Motor neuron (in vitro differentiated cells): ENCODE measurements around the gene ELOVL7. TPM values are rescaled to one million over a fixed set of nuclear protein-coding genes. Genes with fewer than 3 reads are reported as not detected.
A peak's percentile ranks its signal among the peaks of the same experiment; 100 is the strongest.
"Not testable (repeated sequence)": the region's sequence is repeated elsewhere in the genome, so short reads cannot be mapped to it uniquely, and the experiment has no call there.

ENCODE experiments used
- ATAC-seq, 8 experiments: fragments of 200-7000 bp; cut with Tn5 transposase; replicated peaks in 6 of 8; 2 replicates each; pipeline ENCODE4 v1.8.0; 2021; ENCODE audit warnings: mild to moderate bottlenecking in 8 of 8, moderate library complexity in 8 of 8
- H3K27ac ChIP-seq, 2 donors: fragments of 250-450 bp; sonication (Bioruptor Pico); 2 replicates each; pipeline ENCODE4 v1.9.0; 2021; ENCODE audit warnings: antibody characterized with exemption in 2 of 2, mild to moderate bottlenecking in 2 of 2, moderate library complexity in 1 of 2
- H3K4me1 ChIP-seq, 2 donors: fragments of 250-450 bp; sonication (Bioruptor Pico); replicated peaks in 1 of 2; 2 replicates each; pipeline ENCODE4 v1.6.1; 2021; ENCODE audit warnings: antibody characterized with exemption in 2 of 2, mild to moderate bottlenecking in 2 of 2, moderate library complexity in 1 of 2
- H3K4me3 ChIP-seq, 5 donors: fragments of 250-450 bp; sonication (Bioruptor Pico); 2 replicates each; pipeline ENCODE4 v1.9.0; 2021; ENCODE audit warnings: antibody characterized with exemption in 5 of 5, mild to moderate bottlenecking in 5 of 5, moderate library complexity in 4 of 5
- WGBS, 10 experiments: fragments of 450-650 bp; shearing (Covaris generic); methylation state at CpG; one replicate each; pipeline ENCODE4 v1.0.0; 2022; 5-methylcytosine and 5-hydroxymethylcytosine counted together
- in situ Hi-C, 9 experiments: fragments of 400-800 bp; cut with MboI; loops; one replicate each; pipeline ENCODE4 v1.15.0; 2021; ENCODE audit warnings: low sequenced_read_pairs in 9 of 9, low pct_unique_long_range_greater_than_20kb in 2 of 9; ENCODE audit not compliant: unreplicated experiment in 9 of 9
- total RNA-seq, 8 experiments: library from RNA; unstranded; fragments of 300-600 nt; gene quantifications; 2 replicates each; pipeline versions ENCODE4 v1.2.3 to v1.2.4, GENCODE V29; 2022

Gene ELOVL7
- total RNA-seq, 8 experiments from 2014 or later = 0.08 to 5.4 (median 1.4) TPM

DNA sequence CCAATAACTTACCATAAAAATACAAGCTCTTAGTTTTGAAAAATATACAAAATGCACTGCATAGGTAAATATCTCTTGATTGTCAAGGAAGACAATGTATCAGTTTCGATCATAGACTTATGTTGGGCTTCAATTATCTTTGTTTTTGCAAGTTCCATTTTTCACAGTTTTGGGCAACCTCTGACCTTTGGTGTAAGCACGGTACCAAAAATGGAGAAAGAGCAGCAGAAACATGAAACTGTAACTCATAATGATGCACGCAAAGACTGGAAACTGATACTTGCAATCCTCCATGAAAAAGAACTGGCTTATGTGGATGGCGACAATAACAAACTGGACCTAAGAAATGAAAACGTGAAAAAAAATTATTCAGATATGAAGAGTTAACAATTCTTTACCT lies 89.6 kb downstream of the ELOVL7 start:
- WGBS, 10 experiments = 41 to 100% (median 85%) methylated on average over 1 to 5 of the region's 5 CpGs
- H3K27ac ChIP-seq = no peak overlapping the region
- no peaks in the 10 kb centered on the region for H3K4me1 ChIP-seq
- no peak for ATAC-seq
- no peak overlapping the region for H3K4me3 ChIP-seq
- in situ Hi-C loops = no loop called here

DNA sequence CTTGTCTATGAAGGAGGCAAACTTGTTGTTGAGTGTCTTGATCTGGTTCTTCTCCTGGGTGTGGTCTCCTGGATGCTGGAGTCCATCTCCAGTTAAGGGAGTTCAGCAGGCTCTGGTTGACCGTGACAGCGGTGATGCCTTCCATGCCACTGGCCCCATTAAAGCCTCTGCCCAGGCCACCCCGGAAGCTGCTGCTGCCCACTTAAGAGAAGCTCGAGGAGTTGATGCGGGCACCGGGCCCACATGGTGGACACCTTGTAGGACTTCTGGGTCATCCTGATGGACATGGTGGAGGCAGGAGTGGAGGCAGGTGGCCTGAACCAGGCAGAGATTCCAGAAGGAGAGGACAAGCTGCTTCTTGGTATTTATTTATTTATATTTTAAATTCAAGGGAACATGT lies 99.4 kb downstream of the ELOVL7 start:
- no peak overlapping the region for H3K4me3 ChIP-seq
- ATAC-seq = no peak
- WGBS, 10 experiments = 60 to 100% (median 92%) methylated on average over 1 to 6 of the region's 6 CpGs; no CpG with 5 or more reads in 3 of the 10 experiments
- in situ Hi-C loops = no loop called here
- no peaks in the 10 kb centered on the region for H3K4me1 ChIP-seq
- H3K27ac ChIP-seq = no peak overlapping the region

DNA sequence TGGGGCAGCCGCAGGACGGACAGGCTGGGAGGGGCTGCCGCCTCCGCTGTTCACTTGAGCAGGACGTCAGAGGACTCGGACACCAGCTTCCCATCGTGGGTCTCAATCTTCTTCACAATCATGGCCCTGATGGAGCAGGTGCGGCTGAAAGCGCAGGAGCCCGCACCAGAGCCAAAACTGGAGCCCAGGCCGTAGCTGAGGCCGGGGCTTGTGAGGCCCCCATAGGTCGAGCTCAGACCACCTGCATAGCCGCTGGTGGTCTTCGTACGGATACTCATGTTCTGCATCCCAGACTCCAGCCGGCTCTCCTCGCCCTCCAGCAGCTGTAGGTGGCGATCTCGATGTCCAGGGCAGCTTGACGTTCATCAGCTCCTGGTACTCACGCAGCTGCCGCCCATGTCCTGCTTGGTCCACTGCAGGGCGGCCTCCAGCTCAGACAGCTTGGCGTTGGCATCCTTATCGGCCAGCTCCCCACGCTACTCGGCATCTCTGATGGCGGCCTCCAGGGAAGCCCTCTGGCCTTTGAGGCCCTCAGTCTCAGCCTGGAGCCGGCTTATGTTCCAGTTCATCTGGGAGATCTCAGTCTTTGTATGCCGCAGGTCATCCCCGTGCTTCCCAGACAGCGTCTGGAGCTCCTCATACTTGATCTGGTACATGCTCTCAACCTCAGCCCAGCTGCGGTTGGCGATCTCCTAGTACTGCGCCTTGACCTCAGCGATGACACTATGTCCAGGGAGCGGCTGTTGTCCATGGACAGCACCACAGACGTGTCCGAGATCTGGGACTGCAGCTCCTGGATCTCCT lies 100.4 kb downstream of the ELOVL7 start:
- H3K4me1 ChIP-seq = no peaks in the 10 kb centered on the region
- H3K27ac ChIP-seq = no peak overlapping the region
- in situ Hi-C loops = no loop called here
- H3K4me3 ChIP-seq = no peak overlapping the region
- WGBS, 10 experiments = 55 to 100% (median 91%) methylated on average over 2 to 10 of the region's 40 CpGs; no CpG with 5 or more reads in 2 of the 10 experiments
- ATAC-seq = no peak

DNA sequence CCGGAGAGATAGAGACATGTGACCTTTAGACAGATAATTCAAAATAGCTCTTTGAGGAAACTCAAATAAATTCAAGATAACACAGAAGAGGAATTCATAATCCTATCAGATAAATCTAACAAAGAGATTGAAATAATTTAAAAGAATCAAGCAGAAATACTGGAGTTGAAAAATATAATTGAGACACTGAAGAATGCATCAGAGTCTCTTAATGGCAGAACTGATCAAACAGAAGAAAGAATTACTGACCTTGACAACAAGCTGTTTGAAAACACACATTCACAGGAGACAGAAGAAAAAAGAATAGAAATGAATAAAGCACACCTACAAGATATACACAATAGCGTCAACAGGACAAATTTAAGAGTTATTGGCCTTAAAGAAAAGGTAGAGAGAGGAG lies 103.7 kb downstream of the ELOVL7 start:
- Histone ChIP-seq H3K4me1 (no peaks in the 10 kb centered on the region), H3K27ac (no peak overlapping the region), H3K4me3 (no peak overlapping the region)
- ATAC-seq = no peak
- 3 to 100% (median 89%) methylated on average over 1 to 2 of the region's 2 CpGs for WGBS, 10 experiments
- in situ Hi-C loops = no loop called here

DNA sequence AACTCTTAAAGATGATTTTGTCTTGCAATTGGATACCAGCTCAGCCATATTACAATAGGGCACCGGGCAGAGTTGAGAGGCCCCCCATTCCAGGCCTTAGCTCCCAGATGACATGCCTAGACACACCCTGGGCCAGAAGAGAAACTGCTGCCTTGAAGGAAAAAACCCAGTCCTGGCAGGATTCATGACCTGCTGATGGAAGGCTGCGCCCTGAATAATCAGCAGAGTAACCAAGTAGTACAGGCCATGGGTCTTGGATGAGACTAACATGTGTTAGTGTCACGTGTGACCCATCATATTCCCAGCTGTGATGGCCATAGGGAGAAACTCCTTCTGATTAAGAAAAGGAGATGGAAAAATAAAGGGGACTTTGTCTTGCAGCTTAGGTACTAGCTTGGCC lies 105.1 kb downstream of the ELOVL7 start:
- H3K4me3 ChIP-seq = no peak overlapping the region
- peak in 2 of 8 experiments; percentile 53 to 72 for ATAC-seq
- in situ Hi-C loops = no loop called here
- no peaks in the 10 kb centered on the region for H3K4me1 ChIP-seq
- H3K27ac ChIP-seq = no peak overlapping the region
- 0 to 100% (median 47%) methylated on average over 1 to 3 of the region's 3 CpGs; no CpG with 5 or more reads in 4 of the 10 experiments for WGBS, 10 experiments

DNA sequence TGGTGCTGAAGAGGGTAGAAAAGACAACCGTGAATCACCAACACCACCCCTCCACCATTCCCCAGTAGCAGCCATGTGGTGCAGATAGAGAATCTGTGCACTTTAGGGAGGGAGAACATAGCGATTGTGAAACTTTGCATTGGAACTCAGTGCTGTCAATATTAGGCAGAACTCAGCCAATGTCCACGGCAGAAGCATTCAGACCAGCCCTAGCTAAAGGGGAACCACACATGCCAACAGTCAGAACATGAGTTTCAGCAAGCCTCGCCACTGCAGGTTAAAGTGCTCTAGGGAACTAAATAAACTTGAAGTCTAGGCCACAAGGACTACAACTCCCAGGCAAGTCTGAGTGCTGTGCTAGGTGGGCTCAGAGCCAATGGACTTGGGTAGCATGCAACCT lies 105.6 kb downstream of the ELOVL7 start:
- peak in 2 of 8 experiments; percentile 22 to 48 for ATAC-seq
- Histone ChIP-seq H3K4me3 (no peak overlapping the region), H3K27ac (no peak overlapping the region), H3K4me1 (no peaks in the 10 kb centered on the region)
- WGBS, 10 experiments = 0 to 100% (median 89%) methylated on average over 1 to 2 of the region's 4 CpGs; no CpG with 5 or more reads in 5 of the 10 experiments
- in situ Hi-C loops = no loop called here

DNA sequence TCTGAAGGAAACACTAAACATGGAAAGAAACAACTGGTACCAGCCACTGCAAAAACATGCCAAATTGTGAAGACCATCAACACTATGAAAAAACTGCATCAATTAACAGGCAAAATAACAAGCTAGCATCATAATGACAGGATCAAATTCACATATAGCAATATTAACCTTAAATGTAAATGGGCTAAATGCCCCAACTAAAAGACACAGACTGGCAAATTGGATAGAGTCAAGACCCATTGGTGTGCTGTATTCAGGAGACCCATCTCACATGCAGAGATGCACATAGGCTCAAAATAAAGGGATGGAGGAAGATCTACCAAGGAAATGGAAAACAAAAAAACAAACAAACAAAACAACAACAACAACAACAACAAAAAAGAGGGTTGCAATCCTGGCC lies 113.2 kb downstream of the ELOVL7 start:
- H3K4me1 ChIP-seq, ATAC-seq, H3K4me3 ChIP-seq, H3K27ac ChIP-seq, in situ Hi-C loops: not testable (repeated sequence)

DNA sequence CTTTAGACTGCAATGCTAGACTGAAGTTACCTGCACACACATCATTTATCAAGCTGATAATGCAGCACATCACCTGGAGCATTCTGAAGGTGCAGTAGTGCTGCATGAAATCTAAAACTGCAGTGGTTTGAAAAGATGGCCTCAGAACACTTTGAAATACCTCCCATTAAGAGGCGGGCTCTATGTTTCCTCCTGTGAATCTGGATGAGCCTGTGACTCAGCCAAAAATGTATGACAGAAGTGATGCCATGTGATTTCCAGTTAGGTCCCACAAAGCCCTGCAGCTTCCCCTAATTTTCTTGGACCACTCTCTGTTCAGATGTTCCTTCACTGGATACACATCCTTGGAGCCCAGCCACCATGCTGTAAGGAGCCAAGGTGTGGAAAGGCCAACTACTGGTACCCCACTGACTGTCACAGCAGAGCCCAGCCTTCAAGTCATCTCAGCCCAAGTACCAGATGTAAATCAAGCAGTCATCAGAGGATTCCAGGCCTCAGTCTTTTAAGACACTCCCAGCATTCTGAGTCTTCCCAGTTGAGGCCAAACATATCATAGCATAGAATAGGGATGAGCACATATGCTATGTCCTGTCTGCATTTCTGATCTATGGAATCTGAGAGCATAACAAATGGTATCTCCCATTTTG lies 116.9 kb downstream of the ELOVL7 start:
- Histone ChIP-seq H3K4me3 (no peak overlapping the region), H3K4me1 (no peaks in the 10 kb centered on the region), H3K27ac (no peak overlapping the region)
- ATAC-seq = peak in 2 of 8 experiments; percentile 59 to 84
- in situ Hi-C loops = no loop called here
- 86 to 100% (median 94%) methylated on average over 1 of the region's 1 CpG; no CpG with 5 or more reads in 6 of the 10 experiments for WGBS, 10 experiments

DNA sequence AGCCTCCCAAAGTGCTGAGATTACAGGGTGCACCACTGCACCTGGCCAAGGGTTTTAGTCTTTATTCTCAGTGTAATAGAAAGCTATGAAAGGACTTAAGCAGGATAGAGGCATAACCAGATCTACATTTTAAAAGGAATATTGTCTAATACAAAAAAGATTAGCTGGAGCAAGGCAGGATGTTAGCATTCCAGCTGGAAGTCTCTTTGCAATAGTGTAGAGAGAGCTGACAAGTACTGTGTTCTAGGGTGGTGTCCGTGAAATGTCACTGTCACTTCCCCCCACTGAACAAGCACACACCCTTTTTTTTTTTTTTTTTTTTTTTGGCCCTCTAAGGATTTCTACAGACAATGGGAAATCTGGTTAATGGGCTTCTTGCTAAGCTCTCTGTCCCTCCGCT lies 119.9 kb downstream of the ELOVL7 start:
- 0 to 75% (median 45%) methylated on average over 1 to 2 of the region's 2 CpGs for WGBS, 10 experiments
- Histone ChIP-seq H3K4me1 (no peaks in the 10 kb centered on the region), H3K27ac (no peak overlapping the region), H3K4me3 (no peak overlapping the region)
- in situ Hi-C loops = no loop called here
- peak in 1 of 8 experiments; percentile 33 for ATAC-seq

DNA sequence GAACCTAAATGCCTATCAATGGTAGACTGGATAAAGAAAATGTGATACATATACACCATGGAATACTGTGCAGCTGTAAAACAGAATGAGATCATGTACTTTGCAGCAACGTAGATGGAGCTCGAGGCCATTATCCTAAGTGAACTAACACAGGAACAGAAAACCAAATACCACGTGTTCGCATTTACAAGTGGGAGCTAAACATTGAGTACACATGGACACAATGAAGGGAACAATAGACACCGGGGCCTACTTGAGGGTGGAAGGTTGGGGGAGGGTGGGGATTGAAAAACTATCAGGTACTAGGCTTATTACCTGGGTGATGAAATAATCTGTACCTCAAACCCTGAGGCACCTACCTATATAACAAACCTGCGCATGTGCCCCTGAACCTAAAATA lies 121.7 kb downstream of the ELOVL7 start:
- in situ Hi-C loops = no loop called here
- 0 to 80% (median 63%) methylated on average over 1 to 6 of the region's 6 CpGs; no CpG with 5 or more reads in 3 of the 10 experiments for WGBS, 10 experiments
- Histone ChIP-seq H3K4me1 (no peaks in the 10 kb centered on the region), H3K4me3 (no peak overlapping the region), H3K27ac (no peak overlapping the region)
- ATAC-seq = peak in 2 of 8 experiments; percentile 45 to 77

DNA sequence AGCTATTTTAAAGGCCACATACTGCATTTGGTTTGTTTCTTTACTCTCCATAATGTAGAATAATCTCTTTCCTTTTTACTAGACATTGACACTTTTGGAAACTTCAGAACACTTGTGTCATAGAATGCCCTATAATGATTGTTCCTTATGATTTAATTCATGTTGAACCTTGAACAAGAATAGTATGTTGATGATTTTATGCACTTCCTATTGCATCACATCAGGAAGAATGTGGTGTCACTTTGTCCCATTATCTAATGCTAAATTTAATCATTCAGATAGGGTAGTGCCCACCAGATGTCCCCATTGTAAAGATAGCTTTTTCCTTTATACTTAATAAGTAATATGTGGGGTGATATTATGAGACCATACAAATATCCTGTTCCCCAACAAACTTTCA lies 124.7 kb downstream of the ELOVL7 start:
- peak in 1 of 8 experiments; percentile 29 for ATAC-seq

DNA sequence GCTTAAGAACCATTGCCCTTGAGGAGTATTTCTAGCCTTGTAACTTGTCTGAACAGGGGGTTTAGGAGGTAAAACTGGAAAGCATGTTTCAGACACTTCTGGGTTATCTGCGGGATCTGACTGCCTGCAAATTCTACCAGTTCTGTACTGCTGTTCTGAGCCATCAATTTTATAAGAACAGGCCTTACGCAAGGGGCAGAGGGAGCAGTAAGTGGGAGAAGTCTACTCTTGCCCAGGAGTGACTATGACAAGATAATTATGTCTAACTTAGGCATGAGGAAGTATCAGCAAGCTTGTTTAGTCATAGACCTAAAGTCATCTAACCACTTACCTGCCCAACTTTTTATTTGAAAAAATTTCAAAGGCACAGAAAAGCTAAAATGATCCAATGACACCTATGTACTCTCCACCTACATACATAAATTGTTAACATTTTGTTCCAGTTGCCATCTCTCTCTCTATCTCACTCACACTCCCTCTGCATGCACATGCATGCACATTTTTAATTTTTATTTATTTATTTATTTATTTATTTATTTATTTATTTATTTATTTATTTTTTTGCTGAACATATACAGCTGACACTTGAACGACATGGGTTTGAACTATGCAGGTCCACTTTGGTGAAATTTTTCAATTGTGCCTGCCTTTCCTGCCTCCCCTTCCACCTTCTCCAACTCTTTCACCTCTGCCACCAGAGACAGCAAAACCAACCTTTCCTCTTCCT lies 125.7 kb downstream of the ELOVL7 start:
- Histone ChIP-seq H3K4me3 (no peak overlapping the region), H3K4me1 (no peaks in the 10 kb centered on the region), H3K27ac (no peak overlapping the region)
- ATAC-seq = no peak
- in situ Hi-C loops = no loop called here
- 14 to 87% (median 64%) methylated on average over 1 to 3 of the region's 3 CpGs; no CpG with 5 or more reads in 1 of the 10 experiments for WGBS, 10 experiments

More for the DNA sequence above, 124.7 kb downstream of the ELOVL7 start:
- in situ Hi-C loops = no loop called here
- no peaks in the 10 kb centered on the region for H3K4me1 ChIP-seq
- H3K27ac ChIP-seq = no peak overlapping the region
- no peak overlapping the region for H3K4me3 ChIP-seq

DNA sequence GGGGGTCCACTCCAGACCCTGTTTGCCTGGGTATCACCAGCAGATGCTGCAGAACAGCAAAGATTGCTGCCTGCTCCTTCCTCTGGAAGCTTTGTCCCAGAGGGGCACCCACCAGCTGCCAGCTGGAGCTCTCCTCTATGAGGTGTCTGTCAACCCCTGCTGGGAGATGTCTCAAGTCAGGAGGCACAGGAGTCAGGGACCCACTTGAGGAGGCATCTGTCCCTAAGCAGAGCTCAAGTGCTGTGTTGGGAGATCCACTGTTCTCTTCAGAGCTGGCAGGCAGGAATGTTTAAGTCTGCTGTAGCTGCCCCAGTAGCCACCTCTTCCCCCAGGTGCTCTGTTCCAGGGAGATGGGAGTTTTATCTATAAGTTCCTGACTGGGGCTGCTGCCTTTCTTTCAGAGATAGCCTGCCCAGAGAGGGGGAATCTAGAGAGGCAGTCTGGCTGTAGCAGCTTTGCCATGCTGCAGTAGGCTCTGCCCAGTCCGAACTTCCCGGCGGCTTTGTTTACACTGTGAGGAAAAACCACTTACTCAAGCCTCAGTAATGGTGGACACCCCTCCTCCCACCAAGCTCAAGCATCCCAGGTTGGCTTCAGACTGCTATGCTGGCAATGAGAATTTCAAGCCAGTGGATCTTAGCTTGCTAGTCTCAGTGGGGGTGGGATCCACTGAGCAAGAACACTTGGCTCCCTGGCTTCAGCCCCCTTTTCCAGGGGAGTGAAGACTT lies 128.7 kb downstream of the ELOVL7 start:
- H3K27ac ChIP-seq, H3K4me1 ChIP-seq, H3K4me3 ChIP-seq, in situ Hi-C loops, ATAC-seq: not testable (repeated sequence)
- WGBS, 10 experiments = 80 to 100% (median 90%) methylated on average over 2 to 3 of the region's 3 CpGs; no CpG with 5 or more reads in 7 of the 10 experiments
